GM19239 (cell line): ENCODE measurements around the gene HOXA13.
A peak's percentile ranks its signal among the peaks of the same experiment; 100 is the strongest.

Experiments
- DNase-seq: peaks from one replicate; pipeline ENCODE4 v3.0.0; 2011; ENCODE audit warnings: low spot score; ENCODE audit not compliant: insufficient read length
- FAIRE-seq: peaks from 2 replicates; lab custom pipeline; 2011; peaks lifted over from hg19 to GRCh38; lab: Jason Lieb, UNC

HOXA13 gene

GRCh38 chr7:27151341-27151930, 48.5 kb downstream of the HOXA13 start:
- no peak for DNase-seq
- FAIRE-seq, result no peak

- DNase-seq (peak; percentile 86), FAIRE-seq (no peak)
Observed at GRCh38 chr7:27150568-27151340, 49.1 kb downstream of the HOXA13 start.

- DNase-seq (no peak), FAIRE-seq (no peak)
Observed at GRCh38 chr7:27149842-27150567, 49.9 kb downstream of the HOXA13 start.

- no peak for FAIRE-seq
- no peak for DNase-seq
Observed at GRCh38 chr7:27148756-27149641, 50.9 kb downstream of the HOXA13 start.

- DNase-seq (no peak), FAIRE-seq (no peak)
Observed at GRCh38 chr7:27148031-27148755, 51.7 kb downstream of the HOXA13 start.

- DNase-seq (no peak), FAIRE-seq (no peak)
Observed at GRCh38 chr7:27147199-27148030, 52.5 kb downstream of the HOXA13 start, which contains the start of gene HOXA6. HOXA6 (minus strand) TSS chr7:27147774; CDS start chr7:27147749, 25 bp downstream.

GRCh38 chr7:27146491-27147198, 53.2 kb downstream of the HOXA13 start:
- FAIRE-seq, result no peak
- DNase-seq, result no peak

GRCh38 chr7:27145914-27146412, 53.9 kb downstream of the HOXA13 start:
- DNase-seq, result no peak
- FAIRE-seq, result no peak

GRCh38 chr7:27145165-27145913, 54.6 kb downstream of the HOXA13 start:
- FAIRE-seq (no peak), DNase-seq (no peak)

GRCh38 chr7:27144781-27145164, 55.1 kb downstream of the HOXA13 start:
- FAIRE-seq (no peak), DNase-seq (no peak)
